Measurements from ENCODE around the gene WDFY4.
"Not testable (repeated sequence)": the region's sequence is repeated elsewhere in the genome, so short reads cannot be mapped to it uniquely, and the experiment has no call there.

The WDFY4 gene, protein sequence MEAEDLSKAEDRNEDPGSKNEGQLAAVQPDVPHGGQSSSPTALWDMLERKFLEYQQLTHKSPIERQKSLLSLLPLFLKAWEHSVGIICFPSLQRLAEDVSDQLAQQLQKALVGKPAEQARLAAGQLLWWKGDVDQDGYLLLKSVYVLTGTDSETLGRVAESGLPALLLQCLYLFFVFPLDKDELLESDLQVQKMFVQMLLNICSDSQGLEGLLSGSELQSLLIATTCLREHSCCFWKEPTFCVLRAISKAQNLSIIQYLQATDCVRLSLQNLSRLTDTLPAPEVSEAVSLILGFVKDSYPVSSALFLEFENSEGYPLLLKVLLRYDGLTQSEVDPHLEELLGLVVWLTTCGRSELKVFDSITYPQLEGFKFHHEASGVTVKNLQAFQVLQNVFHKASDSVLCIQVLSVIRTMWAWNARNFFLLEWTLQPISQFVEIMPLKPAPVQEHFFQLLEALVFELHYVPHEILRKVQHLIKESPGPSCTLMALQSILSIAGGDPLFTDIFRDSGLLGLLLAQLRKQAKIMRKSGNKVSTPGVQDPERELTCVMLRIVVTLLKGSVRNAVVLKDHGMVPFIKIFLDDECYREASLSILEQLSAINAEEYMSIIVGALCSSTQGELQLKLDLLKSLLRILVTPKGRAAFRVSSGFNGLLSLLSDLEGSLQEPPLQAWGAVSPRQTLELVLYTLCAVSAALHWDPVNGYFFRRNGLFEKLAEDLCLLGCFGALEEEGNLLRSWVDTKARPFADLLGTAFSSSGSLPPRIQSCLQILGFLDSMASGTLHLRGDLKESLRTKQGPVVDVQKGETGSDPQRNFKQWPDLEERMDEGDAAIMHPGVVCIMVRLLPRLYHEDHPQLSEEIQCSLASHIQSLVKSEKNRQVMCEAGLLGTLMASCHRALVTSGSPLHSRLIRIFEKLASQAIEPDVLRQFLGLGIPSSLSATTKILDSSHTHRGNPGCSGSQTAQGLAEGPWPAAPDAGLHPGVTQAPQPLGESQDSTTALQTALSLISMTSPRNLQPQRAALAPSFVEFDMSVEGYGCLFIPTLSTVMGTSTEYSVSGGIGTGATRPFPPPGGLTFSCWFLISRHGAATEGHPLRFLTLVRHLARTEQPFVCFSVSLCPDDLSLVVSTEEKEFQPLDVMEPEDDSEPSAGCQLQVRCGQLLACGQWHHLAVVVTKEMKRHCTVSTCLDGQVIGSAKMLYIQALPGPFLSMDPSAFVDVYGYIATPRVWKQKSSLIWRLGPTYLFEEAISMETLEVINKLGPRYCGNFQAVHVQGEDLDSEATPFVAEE (N-terminal part only)

DNA sequence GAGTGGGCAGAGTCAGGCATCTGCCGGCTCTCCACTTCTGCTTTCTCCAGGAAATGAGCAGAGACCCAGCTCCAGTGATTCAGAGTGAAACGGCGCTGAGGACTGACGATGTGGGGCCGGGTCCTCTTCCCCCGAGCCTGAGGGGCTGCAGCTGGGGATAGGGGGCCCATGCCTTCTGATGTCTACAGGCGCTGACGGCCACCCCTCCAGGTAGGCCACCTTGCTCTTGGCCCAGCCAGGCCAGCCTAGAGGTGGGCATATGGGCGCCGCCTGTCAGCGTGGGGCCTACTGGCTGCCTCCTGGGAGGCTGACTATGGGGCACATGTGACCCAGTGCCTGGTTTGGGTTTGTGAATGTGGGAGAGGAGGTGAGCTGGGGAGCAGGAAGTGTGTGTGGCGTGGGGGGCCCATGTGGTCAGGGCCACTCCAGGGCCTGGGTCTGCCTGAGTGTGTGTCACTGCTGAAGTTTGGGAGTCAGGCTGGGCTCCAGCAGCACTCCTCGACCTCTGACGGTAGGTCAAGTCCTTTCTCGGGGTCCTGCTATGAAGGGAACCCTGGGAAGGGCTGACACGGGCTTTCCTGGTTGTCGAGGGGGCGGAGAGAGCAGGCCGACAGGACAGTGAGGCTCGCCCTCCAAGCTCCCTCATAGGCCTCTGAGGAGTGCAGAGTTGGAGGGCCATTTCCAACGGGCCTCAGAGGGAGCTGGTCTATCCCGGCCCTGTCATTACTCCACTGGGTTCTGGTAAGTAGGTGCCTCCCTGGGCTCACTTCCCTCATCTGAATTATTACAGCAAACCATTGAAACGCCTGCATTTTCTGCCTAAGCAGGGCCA lies at the start of gene WDFY4:
Gene WDFY4, plus strand, starts transcription at position 82 of the 832 bp plus-strand sequence. CDS start 24,860 bp downstream, outside the sequence.
- DNase-seq (ENCODE audit: low read depth): no peak

DNA sequence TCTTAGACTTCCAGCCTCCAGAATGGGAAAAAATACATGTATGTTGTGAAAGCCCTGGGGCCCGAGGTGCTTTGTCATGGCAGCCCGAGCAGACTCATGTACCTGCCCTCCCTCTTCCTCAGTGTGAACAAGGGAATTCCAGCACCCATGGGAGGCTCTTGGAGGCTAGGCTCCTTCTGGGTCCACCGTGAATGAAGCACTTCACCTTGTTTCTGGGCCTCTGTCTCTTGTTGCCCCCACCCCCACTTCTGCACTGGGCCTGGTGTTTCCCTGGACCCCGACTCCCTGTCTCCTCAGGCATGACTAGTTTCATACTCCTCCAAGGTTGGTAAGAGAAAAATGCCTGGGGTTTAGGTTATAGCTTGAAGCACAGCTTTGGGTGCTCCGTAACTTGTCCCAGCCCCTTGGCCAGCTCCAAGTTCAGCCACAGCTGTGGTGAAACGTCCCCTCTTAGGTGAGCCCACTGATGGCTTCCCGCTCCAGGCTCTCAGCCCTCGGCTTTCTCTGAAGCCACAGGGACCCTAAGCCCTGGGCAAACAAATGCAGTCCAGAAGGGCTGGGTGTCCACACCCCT lies 49.6 kb upstream of the WDFY4 start:
- DNase-seq (ENCODE audit: low read depth): no peak

DNA sequence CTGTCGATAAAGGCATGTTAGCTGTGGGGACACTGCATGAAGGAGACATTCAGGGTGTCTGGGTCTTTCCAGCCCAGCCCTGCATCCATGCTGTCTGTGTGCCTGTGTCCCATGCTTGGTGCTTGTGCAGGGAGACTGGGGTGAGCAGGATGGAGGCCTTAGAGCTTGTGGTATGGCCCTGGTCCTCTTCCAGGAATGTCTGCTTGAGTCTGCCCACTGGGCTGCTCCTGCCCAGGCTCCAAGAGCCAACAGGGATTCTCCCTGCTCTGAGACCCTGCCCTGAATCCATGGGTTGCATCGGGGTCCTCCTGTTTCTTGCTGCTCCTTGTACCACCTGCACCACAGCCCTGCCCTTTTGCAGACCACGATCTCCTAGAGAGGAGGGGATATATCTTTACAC lies 48.4 kb upstream of the WDFY4 start:
- DNase-seq (ENCODE audit: low read depth): no peak

DNA sequence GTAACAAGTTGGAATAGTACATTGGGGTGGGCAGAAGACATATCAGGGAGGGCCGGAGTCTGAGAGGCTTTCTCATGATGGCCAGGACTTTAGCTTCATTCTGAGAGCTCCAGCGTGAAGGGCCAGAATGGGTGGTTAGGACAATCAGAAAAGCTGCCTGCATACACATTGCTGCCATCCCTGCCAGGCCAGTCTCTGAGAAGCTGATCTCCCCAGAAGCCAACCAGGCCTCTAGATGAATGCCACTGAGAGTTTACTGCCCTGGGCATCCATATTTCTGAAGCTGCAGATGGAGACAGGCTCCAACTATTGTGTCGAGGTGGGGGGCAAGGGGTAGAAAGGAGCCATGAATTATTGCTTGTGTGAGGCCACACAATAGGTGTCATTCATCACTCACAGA lies 47.8 kb upstream of the WDFY4 start:
- no peak for DNase-seq (ENCODE audit: low read depth)

DNA sequence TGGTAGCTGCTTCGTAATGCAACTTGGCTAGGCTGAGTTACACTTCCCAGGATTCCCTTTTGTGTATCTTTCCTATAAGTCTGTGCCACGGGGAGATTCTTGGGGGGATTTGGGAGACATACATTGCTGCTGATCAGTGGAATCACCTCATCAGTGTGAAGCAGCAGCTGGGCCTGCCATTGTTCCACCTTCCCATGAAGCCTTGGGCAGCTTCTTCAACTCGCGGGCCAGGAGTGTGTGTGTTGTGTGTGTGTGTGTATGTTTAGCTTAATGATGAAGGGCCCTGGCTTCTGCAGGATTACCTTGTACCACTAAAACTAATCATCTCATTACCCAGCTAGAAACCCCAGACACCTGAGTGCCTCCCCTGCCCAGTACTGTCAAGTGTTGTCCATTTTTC lies 46.5 kb upstream of the WDFY4 start:
- no peak for DNase-seq (ENCODE audit: low read depth)

DNA sequence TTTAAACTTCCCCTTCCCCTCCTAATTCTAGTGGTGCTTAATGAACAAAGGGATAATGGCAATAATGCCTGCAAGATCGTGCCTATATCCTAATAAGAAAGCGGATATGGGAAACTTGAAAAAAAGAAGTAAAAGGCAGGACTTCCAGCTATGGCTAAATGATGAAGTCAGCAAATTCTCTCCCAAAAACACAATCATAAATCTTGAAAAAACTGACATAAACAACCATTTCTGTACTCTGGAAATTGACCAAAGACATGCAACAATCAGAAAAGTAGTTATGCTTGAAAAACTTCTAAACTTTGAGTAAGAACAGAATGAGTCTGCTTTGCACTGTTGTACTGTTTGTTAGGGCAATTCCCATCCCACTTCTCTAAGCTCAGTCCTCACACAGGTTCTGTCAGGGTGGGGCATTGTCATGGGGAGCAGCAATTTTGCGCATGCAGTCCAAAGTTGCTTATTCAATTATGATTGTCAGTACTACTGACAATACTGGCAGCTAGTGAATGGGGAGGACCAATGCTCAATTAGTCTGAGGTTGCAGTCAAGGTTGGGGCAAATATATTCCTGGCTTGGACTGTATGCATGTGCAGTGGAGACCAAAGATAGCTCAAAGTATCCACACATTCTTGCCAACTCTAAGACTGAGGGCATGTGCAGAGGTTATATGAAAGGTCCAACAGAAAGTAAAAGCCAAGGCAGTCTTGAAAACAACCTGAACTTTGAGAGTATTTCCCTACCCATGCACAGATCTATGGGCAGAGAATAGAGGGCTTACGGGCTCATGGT lies 45.7 kb upstream of the WDFY4 start:
- DNase-seq (ENCODE audit: low read depth): no peak

DNA sequence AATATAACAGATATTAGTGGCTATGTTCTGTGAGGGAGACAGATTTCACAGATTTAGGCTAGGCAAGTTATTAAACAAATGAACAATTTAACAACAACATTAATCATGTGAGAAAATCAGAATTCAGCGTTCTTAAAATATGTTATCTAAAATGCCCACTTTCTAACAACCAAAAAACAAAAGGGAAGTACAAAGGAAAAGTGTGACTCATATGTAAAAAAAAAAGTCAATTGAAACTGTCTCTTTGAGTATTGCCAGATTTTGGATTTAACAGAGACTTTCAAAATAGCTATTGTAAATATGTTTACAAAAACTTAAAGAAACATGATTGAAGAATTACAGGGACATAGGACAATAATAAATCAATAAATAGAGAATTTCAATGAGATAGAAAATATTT lies 45.0 kb upstream of the WDFY4 start:
- DNase-seq (ENCODE audit: low read depth): no peak

DNA sequence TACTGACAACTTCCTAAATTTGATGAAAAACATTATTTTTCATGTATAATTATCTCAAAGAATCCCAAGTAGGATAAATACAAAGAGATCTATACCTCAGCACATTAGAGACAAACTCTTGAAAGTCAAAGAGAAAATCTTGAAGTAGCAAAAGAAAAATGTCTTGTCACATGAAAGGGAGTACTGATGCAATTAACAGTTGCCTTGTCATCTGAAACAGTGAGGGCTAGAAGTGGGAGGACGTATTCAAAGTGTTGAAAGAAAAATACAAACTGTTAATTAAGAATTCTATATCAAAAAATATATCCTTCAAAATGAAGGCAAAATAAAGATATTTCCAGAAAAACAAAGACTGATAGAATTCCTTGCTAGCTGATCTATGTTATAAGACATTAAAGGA lies 44.3 kb upstream of the WDFY4 start:
- DNase-seq (ENCODE audit: low read depth): no peak

DNA sequence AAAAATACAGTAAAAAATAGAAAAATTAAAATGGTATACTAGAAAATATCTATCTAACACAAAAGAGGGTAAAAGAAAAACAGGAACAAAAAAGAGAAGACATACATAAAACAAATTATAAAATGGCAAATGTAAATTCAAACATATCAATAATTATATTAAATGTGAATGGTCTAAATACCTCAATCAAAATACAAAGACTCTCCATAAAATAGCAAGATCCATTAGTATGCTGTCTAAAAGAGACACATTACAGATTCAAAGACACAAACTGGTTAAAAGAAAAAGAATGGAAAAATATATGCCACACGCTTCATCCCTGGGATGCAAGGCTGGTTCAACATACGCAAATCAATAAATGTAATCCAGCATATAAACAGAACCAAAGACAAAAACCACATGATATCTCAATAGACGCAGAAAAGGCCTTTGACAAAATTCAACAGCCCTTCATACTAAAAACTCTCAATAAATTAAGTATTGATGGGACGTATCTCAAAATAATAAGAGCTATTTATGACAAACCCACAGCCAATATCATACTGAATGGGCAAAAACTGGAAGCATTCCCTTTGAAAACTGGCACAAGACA lies 43.5 kb upstream of the WDFY4 start:
- DNase-seq (ENCODE audit: low read depth): not testable (repeated sequence)

DNA sequence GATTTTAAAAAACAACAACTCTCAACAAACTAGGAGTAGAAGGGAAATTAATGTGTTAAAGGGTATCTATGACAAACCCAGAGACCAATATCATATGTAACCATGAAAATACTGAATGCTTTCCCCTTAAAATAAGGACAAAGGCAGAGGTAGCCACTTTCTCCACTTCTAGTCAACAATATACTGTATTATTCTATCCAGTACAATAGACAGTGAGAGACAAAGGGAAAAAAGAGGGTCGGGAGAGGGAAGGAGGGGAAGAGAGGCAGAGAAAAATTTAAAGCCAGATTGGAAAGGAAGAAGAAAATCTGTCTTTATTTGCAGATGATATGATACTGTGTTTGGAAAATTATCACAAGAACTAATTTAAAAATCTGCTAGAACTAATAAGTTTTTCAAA lies 39.1 kb upstream of the WDFY4 start:
- no peak for DNase-seq (ENCODE audit: low read depth)

DNA sequence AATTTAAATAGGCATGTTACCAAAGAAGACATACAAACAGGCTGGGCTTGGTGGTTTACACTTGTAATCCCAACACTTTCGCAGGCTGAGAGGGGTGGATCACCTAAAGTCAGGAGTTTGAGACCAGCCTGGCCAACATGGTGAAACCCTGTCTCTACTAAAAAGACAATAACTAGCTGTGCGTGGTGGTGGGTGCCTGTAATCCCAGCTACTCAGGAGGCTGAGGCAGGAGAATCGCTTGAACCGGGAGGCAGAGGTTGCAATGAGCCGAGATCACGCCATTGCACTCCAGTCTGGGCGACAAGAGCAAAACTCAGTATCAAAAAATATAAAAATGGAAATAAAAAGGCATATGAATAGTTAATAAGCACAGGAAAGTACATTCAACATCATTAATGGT lies 37.6 kb upstream of the WDFY4 start:
- not testable (repeated sequence) for DNase-seq (ENCODE audit: low read depth)

DNA sequence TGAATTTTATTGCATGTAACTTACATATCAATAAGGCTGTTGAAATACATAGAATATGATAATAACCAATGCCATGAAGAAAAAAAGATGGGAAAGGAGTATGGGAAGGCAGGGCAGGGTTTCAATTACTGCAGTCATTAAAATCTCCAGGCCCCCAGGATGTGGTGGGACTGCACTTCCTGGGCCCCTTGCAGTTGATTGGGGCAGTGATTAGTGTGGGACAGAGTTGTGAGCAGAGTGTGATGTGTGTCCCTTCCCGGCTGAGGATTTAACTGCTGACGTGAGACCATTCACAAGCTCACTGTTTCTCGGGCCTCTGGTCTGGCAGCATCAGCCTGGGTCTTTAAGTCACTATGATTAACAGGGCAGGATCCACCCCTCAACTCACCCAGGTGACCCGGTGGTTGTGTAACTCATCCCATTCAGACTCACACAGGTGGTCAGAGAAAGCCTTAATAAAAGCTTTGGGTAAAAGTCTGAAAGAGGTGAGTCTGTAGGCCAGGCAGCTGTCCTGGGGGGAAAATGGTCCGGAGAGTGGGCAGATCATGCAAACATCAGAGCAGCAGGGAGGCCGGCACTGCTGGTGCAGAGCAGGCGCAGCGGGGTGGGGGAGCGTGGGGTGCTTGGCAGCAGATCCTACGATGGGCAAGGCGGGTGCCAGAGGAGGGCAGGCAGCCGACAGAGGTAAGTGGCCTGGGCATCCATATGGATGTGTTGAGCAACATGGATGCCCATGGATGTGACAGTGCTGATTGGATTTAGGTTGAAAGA lies 36.3 kb upstream of the WDFY4 start:
- no peak for DNase-seq (ENCODE audit: low read depth)

DNA sequence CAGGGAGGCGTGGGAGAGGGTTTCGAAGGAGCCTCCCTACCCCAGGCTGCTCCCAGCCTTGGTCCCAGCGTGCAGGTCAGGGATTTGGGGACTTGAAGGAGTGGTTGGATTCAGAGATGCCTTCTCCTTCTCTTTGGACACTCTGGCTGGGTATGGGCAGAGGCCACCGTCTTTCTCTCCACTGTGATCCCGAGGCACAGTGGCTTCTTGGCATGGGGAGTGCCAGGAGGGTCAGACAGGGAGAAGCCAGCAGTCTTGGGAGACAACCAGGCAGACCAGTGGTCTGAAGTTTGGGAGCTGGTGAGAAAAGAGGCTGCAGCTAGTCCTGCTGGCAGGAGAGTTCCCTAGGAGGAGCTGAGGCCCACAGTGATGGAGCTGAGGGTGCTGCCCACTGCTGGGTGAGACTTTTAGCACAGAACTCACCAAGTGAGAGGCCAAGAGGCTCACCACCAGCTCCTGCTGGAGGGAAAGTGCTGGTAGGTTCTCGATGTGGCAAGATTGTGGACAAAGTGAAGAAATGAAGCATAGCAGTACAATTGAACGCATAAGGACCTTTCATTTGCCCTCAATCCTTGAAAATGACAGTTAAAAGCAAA lies 35.2 kb upstream of the WDFY4 start:
- no peak for DNase-seq (ENCODE audit: low read depth)

DNA sequence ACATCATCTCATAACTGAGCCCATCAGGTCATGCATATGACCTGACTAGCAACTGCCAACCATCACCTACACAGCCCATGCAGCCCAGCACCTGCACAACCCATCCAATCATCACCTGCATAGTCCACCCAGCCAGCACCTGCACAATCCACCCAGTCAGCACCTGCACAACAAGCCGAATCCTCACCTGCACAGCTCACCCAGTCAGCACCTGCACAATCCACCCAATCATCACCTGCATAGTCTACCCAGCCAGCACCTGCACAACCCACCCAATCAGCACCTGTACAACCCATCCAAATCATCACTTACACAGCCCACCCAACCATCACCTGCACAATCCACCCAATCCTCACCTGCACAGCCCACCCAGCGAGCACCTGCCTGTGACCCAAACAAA lies 33.4 kb upstream of the WDFY4 start:
- no peak for DNase-seq (ENCODE audit: low read depth)

DNA sequence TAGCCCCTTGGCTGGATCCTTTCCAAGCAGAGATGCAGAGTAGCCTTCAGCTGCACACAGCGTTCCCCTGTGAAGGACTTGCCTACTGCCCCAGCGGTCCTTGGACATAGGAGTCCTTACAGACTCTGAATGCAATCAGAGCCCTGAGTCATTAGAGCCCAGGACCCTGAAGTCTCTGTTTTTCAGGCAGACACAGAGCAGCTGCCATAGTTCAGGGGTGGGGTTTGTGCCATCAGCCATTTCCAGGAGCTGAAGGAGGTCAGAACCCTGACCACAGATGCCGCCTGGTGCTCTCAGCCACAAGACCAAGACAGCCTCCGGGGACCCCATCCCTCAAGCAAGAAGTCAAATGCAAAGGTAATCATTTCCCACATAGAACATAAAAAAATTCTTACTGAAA lies 32.8 kb upstream of the WDFY4 start:
- DNase-seq (ENCODE audit: low read depth): no peak

DNA sequence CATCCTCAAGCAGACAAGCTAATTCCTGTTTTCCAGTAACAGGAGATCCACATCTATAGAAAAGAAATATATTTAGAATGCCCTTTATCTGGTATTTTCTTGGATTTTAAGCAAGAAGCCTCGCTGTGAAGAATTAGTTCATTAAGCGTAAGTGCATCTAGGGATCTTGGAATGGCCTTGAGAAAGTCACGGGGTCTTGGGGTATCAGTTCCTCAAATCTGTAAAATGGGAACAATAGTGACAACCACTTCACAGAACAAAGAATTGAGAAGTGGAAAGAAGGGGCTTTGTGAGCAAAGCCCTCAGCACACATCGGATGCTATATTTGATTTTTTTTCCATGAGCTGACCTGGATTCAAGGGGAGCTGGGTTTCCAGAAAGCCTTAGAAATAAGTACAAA lies 32.3 kb upstream of the WDFY4 start:
- no peak for DNase-seq (ENCODE audit: low read depth)

DNA sequence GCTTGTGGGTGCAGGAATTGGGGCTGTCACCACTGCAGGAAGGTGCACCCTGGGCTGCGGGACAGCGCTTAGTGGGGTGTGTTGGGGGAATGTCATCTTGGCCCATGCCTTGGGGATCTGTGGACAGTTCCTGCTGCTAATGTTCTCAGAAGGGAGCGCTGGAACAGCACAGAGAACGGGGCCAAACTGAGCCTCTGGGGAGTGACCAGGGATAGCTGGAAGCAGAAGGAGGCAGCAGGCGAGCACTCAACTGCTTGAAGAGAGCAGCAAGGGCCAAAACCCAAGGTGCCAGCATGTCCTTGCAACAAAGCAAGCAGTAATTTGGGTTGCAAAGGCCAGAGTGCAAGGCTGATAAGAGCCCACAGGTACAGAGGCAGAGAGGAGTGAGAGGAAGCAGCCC lies 31.3 kb upstream of the WDFY4 start:
- DNase-seq (ENCODE audit: low read depth): no peak

DNA sequence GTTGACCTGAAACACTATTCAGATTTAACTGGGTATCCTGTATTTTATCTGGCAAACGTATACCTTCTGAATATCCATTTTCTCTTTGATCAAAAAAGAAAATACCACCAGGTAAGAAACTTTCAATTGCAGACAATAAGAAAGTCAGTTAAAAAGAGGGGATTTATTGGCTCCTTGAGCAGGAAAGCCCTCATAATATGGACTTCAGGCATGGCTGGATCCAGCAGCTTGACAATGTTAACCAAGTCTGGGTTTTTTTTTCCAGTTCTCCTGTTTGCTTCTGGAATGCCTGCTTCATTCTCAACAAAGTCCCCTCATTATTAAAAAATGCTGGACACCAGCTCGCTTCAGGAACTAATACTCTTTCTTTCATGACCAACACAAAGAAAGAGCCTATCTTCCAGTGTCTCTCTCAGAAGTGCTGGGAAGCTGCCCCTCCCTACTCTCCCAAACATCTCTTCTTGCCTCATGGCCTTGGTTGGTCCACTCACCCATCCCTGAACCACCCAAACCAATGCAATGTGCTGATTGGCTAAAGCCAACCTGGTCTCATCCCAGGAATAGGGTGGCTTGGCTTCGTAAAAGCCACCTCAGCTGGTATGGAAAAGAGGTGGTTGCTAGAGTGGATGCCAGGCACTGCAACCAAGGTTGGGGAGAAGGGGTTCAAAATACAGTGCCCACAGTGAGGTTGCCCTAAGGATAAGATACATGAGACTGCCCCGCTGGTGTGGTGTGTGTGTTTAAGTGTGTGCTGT lies 30.6 kb upstream of the WDFY4 start:
- DNase-seq (ENCODE audit: low read depth): no peak
